Fibroblast of villous mesenchyme (primary cell): ENCODE measurements around the gene PLSCR1. TPM values are rescaled to one million over a fixed set of nuclear protein-coding genes. Genes with fewer than 3 reads are reported as not detected.

Source experiments
- DNase-seq: peaks from one replicate; pipeline ENCODE4 v3.0.0-alpha.2; 2010; ENCODE audit warnings: low read depth
- H3K4me3 ChIP-seq: 2 replicates; pipeline ENCODE4 v1.5.1; 2011; ENCODE audit warnings: low read depth, mild to moderate bottlenecking, low read length
- total RNA-seq: library from RNA; depleted of rRNA; stranded (reverse); fragments of >200 nt; gene quantifications from 2 replicates; pipeline ENCODE4 v1.2.3, GENCODE V29; 2012
- TF ChIP-seq, protein P1 (sequence below): IDR thresholded peaks from 2 replicates; pipeline ENCODE4 v1.5.1; 2012; ENCODE audit warnings: low read depth, mild to moderate bottlenecking, low read length; ENCODE audit not compliant: insufficient read depth

Gene PLSCR1
- total RNA-seq, 1 donor: 34.5 TPM

GRCh38 chr3:146561463-146561862, 17.1 kb upstream of the PLSCR1 start:
- TF ChIP-seq, protein P1, sequence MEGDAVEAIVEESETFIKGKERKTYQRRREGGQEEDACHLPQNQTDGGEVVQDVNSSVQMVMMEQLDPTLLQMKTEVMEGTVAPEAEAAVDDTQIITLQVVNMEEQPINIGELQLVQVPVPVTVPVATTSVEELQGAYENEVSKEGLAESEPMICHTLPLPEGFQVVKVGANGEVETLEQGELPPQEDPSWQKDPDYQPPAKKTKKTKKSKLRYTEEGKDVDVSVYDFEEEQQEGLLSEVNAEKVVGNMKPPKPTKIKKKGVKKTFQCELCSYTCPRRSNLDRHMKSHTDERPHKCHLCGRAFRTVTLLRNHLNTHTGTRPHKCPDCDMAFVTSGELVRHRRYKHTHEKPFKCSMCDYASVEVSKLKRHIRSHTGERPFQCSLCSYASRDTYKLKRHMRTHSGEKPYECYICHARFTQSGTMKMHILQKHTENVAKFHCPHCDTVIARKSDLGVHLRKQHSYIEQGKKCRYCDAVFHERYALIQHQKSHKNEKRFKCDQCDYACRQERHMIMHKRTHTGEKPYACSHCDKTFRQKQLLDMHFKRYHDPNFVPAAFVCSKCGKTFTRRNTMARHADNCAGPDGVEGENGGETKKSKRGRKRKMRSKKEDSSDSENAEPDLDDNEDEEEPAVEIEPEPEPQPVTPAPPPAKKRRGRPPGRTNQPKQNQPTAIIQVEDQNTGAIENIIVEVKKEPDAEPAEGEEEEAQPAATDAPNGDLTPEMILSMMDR: no peak
- H3K4me3 ChIP-seq: no peak overlapping the region
- no peak for DNase-seq

DNA sequence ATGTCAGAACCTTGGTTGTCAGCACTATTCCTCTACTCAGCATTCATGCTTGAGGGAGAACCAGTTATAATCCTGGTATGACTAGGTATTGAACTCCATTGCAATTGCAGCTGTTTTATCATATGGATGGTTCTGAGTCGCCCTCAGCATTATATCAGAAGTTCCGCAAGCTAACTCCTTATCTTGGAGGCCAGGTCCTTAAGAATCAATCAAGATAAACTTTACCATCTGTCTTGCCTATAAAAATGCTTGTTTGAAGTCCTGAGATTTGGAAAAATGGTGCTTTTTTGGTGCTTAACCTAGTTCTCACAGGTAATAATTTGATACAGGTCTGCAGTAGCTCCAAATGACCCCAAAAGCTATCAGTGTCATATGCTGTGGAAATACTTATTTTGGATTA, 16.3 kb upstream of the PLSCR1 start:
- no peak overlapping the region for H3K4me3 ChIP-seq
- DNase-seq: no peak
- TF ChIP-seq, protein P1: no peak

- no peak for DNase-seq
- no peak overlapping the region for H3K4me3 ChIP-seq
- TF ChIP-seq, protein P1: no peak
These were observed 15.0 kb upstream of the PLSCR1 start for GRCh38 chr3:146559388-146559787.

GRCh38 chr3:146558781-146559180, 14.4 kb upstream of the PLSCR1 start:
- TF ChIP-seq, protein P1: no peak
- DNase-seq: no peak
- H3K4me3 ChIP-seq: no peak overlapping the region

DNA sequence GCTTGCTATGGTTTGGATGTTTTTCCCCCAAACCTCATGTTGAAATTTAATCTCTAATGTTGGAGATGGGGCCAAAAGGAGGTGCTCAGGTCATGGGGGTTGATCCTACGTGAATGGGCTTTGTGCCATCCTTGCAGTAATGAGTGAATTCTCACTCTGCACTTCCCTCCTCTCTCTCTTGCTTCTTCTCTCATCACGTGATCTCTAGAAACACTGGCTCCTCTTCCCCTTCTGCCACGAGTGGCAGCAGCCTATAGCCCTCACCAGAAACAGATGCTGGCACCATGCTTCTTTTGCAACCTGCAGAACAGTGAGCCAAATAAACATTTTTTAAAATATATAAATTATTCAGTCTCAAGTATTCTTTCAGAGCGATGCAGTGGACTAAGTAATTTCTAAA, 13.3 kb upstream of the PLSCR1 start:
- DNase-seq: no peak
- TF ChIP-seq, protein P1: no peak
- no peak overlapping the region for H3K4me3 ChIP-seq

GRCh38 chr3:146555311-146555710, 10.9 kb upstream of the PLSCR1 start:
- TF ChIP-seq, protein P1: no peak
- DNase-seq: no peak
- H3K4me3 ChIP-seq: no peak overlapping the region

- peak; percentile 35 for DNase-seq
- no peak overlapping the region for H3K4me3 ChIP-seq
- TF ChIP-seq, protein P1: no peak
These were observed 9.8 kb upstream of the PLSCR1 start for GRCh38 chr3:146554151-146554760.
